ENCODE data around the gene LGALS3.

Gene LGALS3

DNA sequence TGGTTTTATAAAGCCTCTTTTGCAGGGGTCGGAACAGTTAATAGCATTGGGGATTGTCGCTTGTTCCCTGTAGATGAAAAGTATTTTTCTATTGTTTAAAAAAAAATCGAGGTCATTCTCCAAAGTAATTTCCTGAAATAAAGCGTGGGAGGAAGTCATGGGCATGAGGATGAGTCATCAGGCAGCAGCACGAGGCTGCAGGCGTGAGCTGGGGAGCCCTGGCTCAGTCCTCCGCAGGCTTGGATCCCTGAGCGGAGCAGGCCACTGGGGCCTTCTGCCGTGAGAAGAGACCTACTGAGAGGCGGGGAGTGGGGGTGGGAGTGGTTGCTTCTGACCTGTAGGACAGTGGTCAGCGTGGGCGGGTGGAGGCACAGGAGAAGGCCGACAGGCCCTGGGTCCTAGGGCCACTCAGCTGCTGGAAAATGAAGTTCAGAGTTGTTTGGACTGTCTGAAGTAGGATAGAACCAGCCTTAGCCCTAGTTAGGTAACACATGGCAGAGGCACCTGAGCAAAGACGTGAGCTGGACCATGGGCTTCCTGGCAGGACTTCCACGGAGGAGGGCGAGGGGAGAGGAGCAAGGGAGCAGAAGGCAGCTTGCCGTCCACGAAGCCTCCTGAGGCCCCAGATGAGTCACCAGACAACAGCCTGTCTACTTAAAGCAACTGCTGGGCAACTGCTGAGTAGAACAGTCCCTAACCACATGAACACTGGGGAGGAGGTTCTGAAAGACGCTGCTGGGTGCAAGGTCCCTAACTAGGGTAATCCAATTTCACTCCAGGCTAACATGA is 21.1 kb upstream of the LGALS3 start:
- Mint-ChIP-seq H3K4me3 (no peak overlapping the region), H3K36me3 (ENCODE audit: low read depth) (peaks cover 3% of the 10 kb centered on the region), H3K27me3 (ENCODE audit: low read depth) (no peaks in the 10 kb centered on the region), H3K27ac (peak overlapping the region; percentile 46 to 84 (median 70)), H3K9me3 (peaks cover 11% of the 10 kb centered on the region), H3K4me1 (peaks cover 29% of the 10 kb centered on the region)
- TF ChIP-seq, protein P1, sequence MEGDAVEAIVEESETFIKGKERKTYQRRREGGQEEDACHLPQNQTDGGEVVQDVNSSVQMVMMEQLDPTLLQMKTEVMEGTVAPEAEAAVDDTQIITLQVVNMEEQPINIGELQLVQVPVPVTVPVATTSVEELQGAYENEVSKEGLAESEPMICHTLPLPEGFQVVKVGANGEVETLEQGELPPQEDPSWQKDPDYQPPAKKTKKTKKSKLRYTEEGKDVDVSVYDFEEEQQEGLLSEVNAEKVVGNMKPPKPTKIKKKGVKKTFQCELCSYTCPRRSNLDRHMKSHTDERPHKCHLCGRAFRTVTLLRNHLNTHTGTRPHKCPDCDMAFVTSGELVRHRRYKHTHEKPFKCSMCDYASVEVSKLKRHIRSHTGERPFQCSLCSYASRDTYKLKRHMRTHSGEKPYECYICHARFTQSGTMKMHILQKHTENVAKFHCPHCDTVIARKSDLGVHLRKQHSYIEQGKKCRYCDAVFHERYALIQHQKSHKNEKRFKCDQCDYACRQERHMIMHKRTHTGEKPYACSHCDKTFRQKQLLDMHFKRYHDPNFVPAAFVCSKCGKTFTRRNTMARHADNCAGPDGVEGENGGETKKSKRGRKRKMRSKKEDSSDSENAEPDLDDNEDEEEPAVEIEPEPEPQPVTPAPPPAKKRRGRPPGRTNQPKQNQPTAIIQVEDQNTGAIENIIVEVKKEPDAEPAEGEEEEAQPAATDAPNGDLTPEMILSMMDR (IDR thresholded peaks at IDR 0.05; ENCODE audit: unreplicated experiment in 3 of 3): no peak

DNA sequence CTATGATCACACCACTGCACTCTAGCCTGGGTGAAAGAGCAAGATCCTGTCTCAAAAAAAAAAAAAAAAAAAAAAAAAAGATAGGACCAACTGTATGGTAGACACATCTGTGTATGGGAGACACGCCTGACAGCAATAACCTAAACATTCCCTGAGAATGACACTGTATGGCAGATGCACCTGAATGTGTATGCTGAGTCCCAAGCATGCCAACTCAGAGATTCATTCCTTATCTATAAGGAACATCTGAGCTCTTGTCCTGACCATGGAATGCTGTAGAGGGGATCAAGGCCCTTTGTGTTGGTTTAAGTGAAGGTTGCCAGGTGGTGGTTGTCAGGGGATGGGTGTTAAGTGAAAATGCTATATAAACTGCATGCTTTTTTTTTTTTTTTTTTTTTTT is 19.2 kb upstream of the LGALS3 start:
- peaks cover 15% of the 10 kb centered on the region for H3K4me1 Mint-ChIP-seq
- peaks cover 5% of the 10 kb centered on the region for H3K9me3 Mint-ChIP-seq
- H3K4me3 Mint-ChIP-seq: no peak overlapping the region
- peaks cover 4% of the 10 kb centered on the region for H3K27me3 Mint-ChIP-seq (ENCODE audit: low read depth)
- H3K36me3 Mint-ChIP-seq (ENCODE audit: low read depth): peaks cover 3% of the 10 kb centered on the region
- TF ChIP-seq, protein P1 (IDR thresholded peaks at IDR 0.05; ENCODE audit: unreplicated experiment in 3 of 3): no peak
- no peak overlapping the region for H3K27ac Mint-ChIP-seq

DNA sequence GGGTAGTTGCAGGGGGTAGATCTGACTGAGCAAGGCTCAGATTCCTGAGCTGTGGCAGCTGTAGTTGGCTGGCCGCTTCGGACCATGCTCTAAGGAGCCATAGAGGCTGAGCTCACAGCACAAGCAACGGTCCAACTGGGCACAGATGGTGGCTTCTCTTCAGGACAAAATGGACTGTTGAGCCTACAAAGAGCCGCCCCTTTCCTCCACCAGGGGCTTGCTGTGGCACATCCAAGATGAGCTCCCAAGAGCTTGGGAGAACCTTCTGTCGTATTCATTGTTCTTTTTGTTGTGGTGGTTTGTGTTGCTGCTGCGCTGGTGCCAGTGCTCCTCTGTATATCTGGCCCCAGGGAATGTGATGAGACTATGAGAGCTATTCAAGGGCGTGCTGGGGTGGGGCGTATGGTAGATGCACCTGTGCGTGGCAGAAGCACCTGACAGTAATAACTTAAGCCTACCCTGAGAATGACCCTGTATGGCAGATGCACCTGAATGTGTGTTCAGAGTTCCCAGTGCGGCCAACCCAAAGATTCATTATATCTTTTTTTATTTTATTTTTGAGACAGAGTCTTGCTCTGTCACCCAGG is 17.8 kb upstream of the LGALS3 start:
- TF ChIP-seq, protein P1 (IDR thresholded peaks at IDR 0.05; ENCODE audit: unreplicated experiment in 3 of 3): no peak
- H3K27me3 Mint-ChIP-seq (ENCODE audit: low read depth): peaks cover 4% of the 10 kb centered on the region
- H3K4me3 Mint-ChIP-seq: no peak overlapping the region
- no peaks in the 10 kb centered on the region for H3K36me3 Mint-ChIP-seq (ENCODE audit: low read depth)
- H3K9me3 Mint-ChIP-seq: peaks cover 3% of the 10 kb centered on the region
- H3K4me1 Mint-ChIP-seq: peaks cover 14% of the 10 kb centered on the region
- H3K27ac Mint-ChIP-seq: no peak overlapping the region

DNA sequence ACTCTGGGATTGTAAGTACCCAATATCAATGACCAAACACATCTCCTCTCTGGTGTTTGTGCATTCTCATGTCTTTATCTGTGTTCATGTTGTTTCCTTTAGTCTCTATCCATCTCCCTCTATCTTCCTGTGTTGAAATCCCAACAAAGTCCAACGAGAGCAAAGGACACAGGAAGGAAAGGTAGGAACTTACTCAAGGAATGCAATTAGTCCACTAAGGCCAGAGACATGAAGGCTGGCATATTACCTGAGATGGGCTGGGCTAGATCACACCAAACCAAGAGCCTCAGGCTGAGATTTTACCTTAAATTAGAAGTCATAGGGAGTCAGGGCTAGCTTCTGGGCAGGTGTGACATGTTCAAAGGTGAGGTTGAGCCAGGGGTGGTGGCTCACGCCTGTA is 14.3 kb upstream of the LGALS3 start:
- no peak overlapping the region for H3K4me3 Mint-ChIP-seq
- H3K36me3 Mint-ChIP-seq (ENCODE audit: low read depth): no peaks in the 10 kb centered on the region
- peaks cover 4% of the 10 kb centered on the region for H3K4me1 Mint-ChIP-seq
- TF ChIP-seq, protein P1 (IDR thresholded peaks at IDR 0.05; ENCODE audit: unreplicated experiment in 3 of 3): no peak
- peaks cover 5% of the 10 kb centered on the region for H3K27me3 Mint-ChIP-seq (ENCODE audit: low read depth)
- no peak overlapping the region for H3K27ac Mint-ChIP-seq
- no peaks in the 10 kb centered on the region for H3K9me3 Mint-ChIP-seq

DNA sequence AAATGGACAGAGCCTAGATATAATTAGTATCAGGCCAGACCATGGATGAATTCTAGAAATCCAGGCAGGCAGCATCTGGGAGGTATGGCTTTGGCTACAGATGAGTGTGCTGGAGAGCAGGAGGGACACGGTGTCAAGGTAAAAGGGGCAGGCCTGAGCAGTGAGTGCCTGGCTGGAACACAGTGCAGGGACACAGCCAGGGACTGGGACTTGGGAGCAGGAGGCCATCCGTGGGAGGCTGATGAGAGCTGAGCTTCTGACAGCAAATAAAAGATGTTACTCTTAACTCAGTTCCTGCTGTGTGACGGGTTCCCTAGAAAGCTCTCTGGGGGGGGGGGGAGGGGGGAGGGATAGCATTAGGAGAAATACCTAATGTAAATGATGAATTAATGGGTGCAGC is 13.6 kb upstream of the LGALS3 start:
- Mint-ChIP-seq H3K9me3 (no peaks in the 10 kb centered on the region), H3K27me3 (ENCODE audit: low read depth) (peaks cover 11% of the 10 kb centered on the region), H3K27ac (no peak overlapping the region)

More for the DNA sequence above, 13.6 kb upstream of the LGALS3 start:
- Mint-ChIP-seq H3K4me3 (no peak overlapping the region), H3K36me3 (ENCODE audit: low read depth) (no peaks in the 10 kb centered on the region), H3K4me1 (peaks cover 4% of the 10 kb centered on the region)
- TF ChIP-seq, protein P1 (IDR thresholded peaks at IDR 0.05; ENCODE audit: unreplicated experiment in 3 of 3): no peak
